Measurements from ENCODE around the gene CRLF1. TPM values are rescaled to one million over a fixed set of nuclear protein-coding genes. Genes with fewer than 3 reads are reported as not detected.

Gene CRLF1
- total and polyA plus RNA-seq, 2 experiments from 2014 or later, result 18.1 to 19.7 TPM

- ATAC-seq (no peak), DNase-seq (ENCODE audit: low spot score) (no peak)
- no peak overlapping the region for H3K4me2 ChIP-seq
- H3K79me2 ChIP-seq (replicated peaks; ENCODE audit: insufficient read depth), result no peaks in the 10 kb centered on the region
- Mint-ChIP-seq H3K27ac (no peak overlapping the region), H3K36me3 (ENCODE audit: low read depth) (peaks cover 7% of the 10 kb centered on the region), H3K4me3 (no peak overlapping the region), H3K4me1 (peaks cover 9% of the 10 kb centered on the region; the same call in 2 of the 3 replicates), H3K9me3 (peaks cover 7% of the 10 kb centered on the region; the same call in 2 of the 3 replicates), H3K27me3 (ENCODE audit: insufficient read depth, low read depth, poor library complexity) (peaks cover 36% of the 10 kb centered on the region)
- no peak overlapping the region for H3K4me3 ChIP-seq
- H3K36me3 ChIP-seq (ENCODE audit: insufficient read depth), result no peaks in the 10 kb centered on the region
- H3K27me3 ChIP-seq (ENCODE audit: insufficient read depth), result peaks cover 36% of the 10 kb centered on the region
- H3K9me2 ChIP-seq (ENCODE audit: insufficient read depth), result 0 out of 2 replicates have a peak, but pooled peaks cover 6% of the 10 kb centered on the region
- no peaks in the 10 kb centered on the region for H4K20me1 ChIP-seq (replicated peaks; ENCODE audit: insufficient read depth)
- H2AFZ ChIP-seq, result no peak overlapping the region
- no peaks in the 10 kb centered on the region for H3F3A ChIP-seq (replicated peaks; ENCODE audit: low read depth)
- H3K4me1 ChIP-seq (ENCODE audit: insufficient read depth), result peaks cover 11% of the 10 kb centered on the region; the same call in 1 of the 2 replicates
- no peak overlapping the region for H3K27ac ChIP-seq (ENCODE audit: low read depth)
- TF ChIP-seq POLR2AphosphoS5 (IDR thresholded peaks at IDR 0.05; ENCODE audit: low read depth), result no peak
- no peak for TF ChIP-seq ZNF331 (CRISPR knock-in tag; IDR thresholded peaks at IDR 0.05; ENCODE audit: low read depth)
- no peak for TF ChIP-seq ETS1 (IDR thresholded peaks at IDR 0.05)
- TF ChIP-seq NANOG (IDR thresholded peaks at IDR 0.05; ENCODE audit: borderline replicate concordance), result no peak
- TF ChIP-seq STAT1 (IDR thresholded peaks at IDR 0.05; ENCODE audit: unreplicated experiment), result no peak
- TF ChIP-seq EZH2 (IDR thresholded peaks at IDR 0.05; ENCODE audit: low read depth, unreplicated experiment), result no peak
- TF ChIP-seq ZNF114 (CRISPR knock-in tag; IDR thresholded peaks at IDR 0.05), result no peak
Measured at GRCh38 chr19:18617562-18617961, 11.0 kb upstream of the CRLF1 start.

GRCh38 chr19:18616023-18616422 lies 9.4 kb upstream of the CRLF1 start:
- DNase-seq (ENCODE audit: low spot score) (no peak), ATAC-seq (no peak)
- Histone ChIP-seq H3K4me1 (ENCODE audit: insufficient read depth) (peaks cover 20% of the 10 kb centered on the region; the same call in 1 of the 2 replicates), H3K36me3 (ENCODE audit: insufficient read depth) (no peaks in the 10 kb centered on the region), H2AFZ (no peak overlapping the region), H3K27me3 (ENCODE audit: insufficient read depth) (peaks cover 52% of the 10 kb centered on the region), H3K79me2 (replicated peaks; ENCODE audit: insufficient read depth) (no peaks in the 10 kb centered on the region), H3K4me2 (no peak overlapping the region), H3F3A (replicated peaks; ENCODE audit: low read depth) (peaks cover 3% of the 10 kb centered on the region; the same call in 1 of the 2 replicates), H3K9me2 (ENCODE audit: insufficient read depth) (0 out of 2 replicates have a peak, but pooled peaks cover 6% of the 10 kb centered on the region), H4K20me1 (replicated peaks; ENCODE audit: insufficient read depth) (no peaks in the 10 kb centered on the region), H3K4me3 (no peak overlapping the region), H3K27ac (ENCODE audit: low read depth) (no peak overlapping the region)
- Mint-ChIP-seq H3K4me1 (peaks cover 14% of the 10 kb centered on the region), H3K27me3 (ENCODE audit: insufficient read depth, low read depth, poor library complexity) (peaks cover 46% of the 10 kb centered on the region), H3K9me3 (peaks cover 7% of the 10 kb centered on the region; the same call in 2 of the 3 replicates), H3K36me3 (ENCODE audit: low read depth) (peaks cover 7% of the 10 kb centered on the region), H3K4me3 (no peak overlapping the region), H3K27ac (no peak overlapping the region)
- TF ChIP-seq ETS1 (IDR thresholded peaks at IDR 0.05) (no peak), ZNF462 (CRISPR knock-in tag; IDR thresholded peaks at IDR 0.05) (no peak), EZH2phosphoT487 (IDR thresholded peaks at IDR 0.05; ENCODE audit: unreplicated experiment) (no peak), STAT1 (IDR thresholded peaks at IDR 0.05; ENCODE audit: unreplicated experiment) (no peak), CREB1 (CRISPR knock-in tag; IDR thresholded peaks at IDR 0.05; ENCODE audit: low read depth) (no peak), EZH2 (IDR thresholded peaks at IDR 0.05; ENCODE audit: low read depth, unreplicated experiment) (no peak), CTCF (conservative IDR thresholded peaks at IDR 0.05; ENCODE audit: low read depth in 2 of 2) (no peak), POLR2AphosphoS5 (IDR thresholded peaks at IDR 0.05; ENCODE audit: low read depth) (no peak), ZNF331 (CRISPR knock-in tag; IDR thresholded peaks at IDR 0.05; ENCODE audit: low read depth) (no peak), NANOG (IDR thresholded peaks at IDR 0.05; ENCODE audit: borderline replicate concordance) (no peak)
